ENCODE results near the gene HTT.

- TF ChIP-seq CTCF (IDR thresholded peaks at IDR 0.05; ENCODE audit: low read length) (no peak), EZH2 (optimal IDR thresholded peaks at IDR 0.05; ENCODE audit: low read depth, low read length) (no peak), EZH2phosphoT487 (IDR thresholded peaks at IDR 0.05; ENCODE audit: low read length) (no peak)
Observed at GRCh38 chr4:3205995-3206394, 131.5 kb downstream of the HTT start.
